ENCODE measurements around the gene DOP1A. TPM values are rescaled to one million over a fixed set of nuclear protein-coding genes. Genes with fewer than 3 reads are reported as not detected.

DOP1A gene
- total and polyA plus RNA-seq, 2 experiments from 2014 or later, result 4.5 to 26.0 TPM

GRCh38 chr6:83151114-83151513 is 83.6 kb downstream of the DOP1A start:
- no peaks in the 10 kb centered on the region for H3K9me3 ChIP-seq (ENCODE audit: low read depth)
- no peak for TF ChIP-seq CTCF (IDR thresholded peaks at IDR 0.05; ENCODE audit: low read depth, low read length)
- DNase-seq (ENCODE audit: low read depth in 1 of 2, low spot score in 1 of 2), result peak in 1 of 2 donors; percentile 6
- peaks cover 25% of the 10 kb centered on the region for H3K36me3 ChIP-seq
- H3K27me3 ChIP-seq, result no peaks in the 10 kb centered on the region
- peaks cover 26% of the 10 kb centered on the region for H3K4me1 ChIP-seq (ENCODE audit: low read depth)
- no peak overlapping the region for H3K27ac ChIP-seq
- no peak overlapping the region for H3K4me3 ChIP-seq

DNA sequence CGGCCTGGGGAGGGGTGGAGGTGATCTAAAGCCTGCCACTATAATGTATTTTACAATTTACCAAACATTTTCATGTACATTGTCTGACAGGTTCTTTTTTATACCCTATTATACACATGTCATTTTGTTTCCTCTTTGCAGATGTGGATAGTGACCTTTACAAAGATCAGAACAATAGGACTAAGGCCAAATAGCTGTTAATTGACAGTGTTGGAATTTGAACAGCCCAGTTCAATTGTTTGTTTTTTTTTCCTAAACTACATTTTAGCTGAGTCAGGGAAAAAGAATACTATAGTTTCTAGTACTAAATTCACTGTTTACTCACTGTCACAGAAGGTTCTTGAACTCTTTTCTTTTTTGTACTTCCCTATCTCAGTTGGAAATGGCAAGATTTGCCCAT is 85.4 kb downstream of the DOP1A start:
- Histone ChIP-seq H3K4me1 (ENCODE audit: low read depth) (peaks cover 35% of the 10 kb centered on the region), H3K27me3 (no peaks in the 10 kb centered on the region), H3K36me3 (peaks cover 19% of the 10 kb centered on the region), H3K4me3 (no peak overlapping the region), H3K9me3 (ENCODE audit: low read depth) (no peaks in the 10 kb centered on the region), H3K27ac (no peak overlapping the region)
- no peak for DNase-seq (ENCODE audit: low read depth in 1 of 2, low spot score in 1 of 2)
- no peak for TF ChIP-seq CTCF (IDR thresholded peaks at IDR 0.05; ENCODE audit: low read depth, low read length)

DNA sequence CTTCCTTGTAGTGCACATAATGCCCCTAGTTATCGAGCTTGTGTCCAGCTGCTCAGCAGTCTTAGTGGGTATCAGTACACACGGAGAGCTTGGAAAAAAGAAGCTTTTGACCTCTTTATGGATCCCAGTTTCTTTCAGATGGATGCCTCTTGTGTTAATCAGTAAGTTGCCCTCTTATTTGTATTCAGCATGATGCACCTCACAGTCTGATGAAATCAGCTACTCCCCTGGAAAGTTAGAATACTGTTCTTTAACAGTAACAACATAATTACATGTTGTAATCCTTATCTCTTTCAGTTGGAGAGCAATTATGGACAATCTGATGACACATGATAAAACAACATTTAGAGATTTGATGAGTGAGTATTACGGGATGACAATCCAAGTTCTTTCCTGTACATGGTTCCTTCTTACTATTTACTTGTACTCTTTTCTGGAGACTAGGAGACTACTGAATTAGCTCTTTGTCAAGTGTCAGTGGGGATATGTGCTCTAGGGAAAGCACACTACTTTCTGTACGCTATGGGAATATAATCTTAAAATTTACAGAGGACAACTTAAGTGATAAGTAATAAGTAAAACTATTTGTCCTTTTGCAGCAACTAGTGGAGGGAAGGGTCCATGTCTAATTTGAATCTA is 86.5 kb downstream of the DOP1A start:
- peaks cover 18% of the 10 kb centered on the region for H3K36me3 ChIP-seq

GRCh38 chr6:83155794-83156193 is 88.3 kb downstream of the DOP1A start:
- DNase-seq (ENCODE audit: low read depth in 1 of 2, low spot score in 1 of 2), result peak in 1 of 2 donors; percentile 59
- Histone ChIP-seq H3K4me3 (no peak overlapping the region), H3K9me3 (ENCODE audit: low read depth) (no peaks in the 10 kb centered on the region), H3K27ac (peak overlapping the region; percentile 84), H3K27me3 (no peaks in the 10 kb centered on the region), H3K36me3 (peaks cover 18% of the 10 kb centered on the region), H3K4me1 (ENCODE audit: low read depth) (peaks cover 38% of the 10 kb centered on the region)
- no peak for TF ChIP-seq CTCF (IDR thresholded peaks at IDR 0.05; ENCODE audit: low read depth, low read length)

More for the DNA sequence above, 86.5 kb downstream of the DOP1A start:
- no peak overlapping the region for H3K4me3 ChIP-seq
- H3K27ac ChIP-seq, result peak overlapping the region; percentile 84
- peaks cover 35% of the 10 kb centered on the region for H3K4me1 ChIP-seq (ENCODE audit: low read depth)
- peak in 1 of 2 donors; percentile 21 for DNase-seq (ENCODE audit: low read depth in 1 of 2, low spot score in 1 of 2)
- H3K9me3 ChIP-seq (ENCODE audit: low read depth), result no peaks in the 10 kb centered on the region
- no peak for TF ChIP-seq CTCF (IDR thresholded peaks at IDR 0.05; ENCODE audit: low read depth, low read length)
- H3K27me3 ChIP-seq, result no peaks in the 10 kb centered on the region

GRCh38 chr6:83160167-83160566 is 92.7 kb downstream of the DOP1A start:
- TF ChIP-seq CTCF (IDR thresholded peaks at IDR 0.05; ENCODE audit: low read depth, low read length), result no peak
- no peak overlapping the region for H3K4me3 ChIP-seq

More at GRCh38 chr6:83160167-83160566, 92.7 kb downstream of the DOP1A start:
- Histone ChIP-seq H3K27ac (peak overlapping the region; percentile 82), H3K9me3 (ENCODE audit: low read depth) (no peaks in the 10 kb centered on the region), H3K27me3 (no peaks in the 10 kb centered on the region), H3K36me3 (peaks cover 22% of the 10 kb centered on the region), H3K4me1 (ENCODE audit: low read depth) (peaks cover 30% of the 10 kb centered on the region)
- DNase-seq (ENCODE audit: low read depth in 1 of 2, low spot score in 1 of 2), result peak in 1 of 2 donors; percentile 63
